HG02943 (cell line): ENCODE results near the gene SMAD6.

Experiments
- ATAC-seq: cut with Tn5 transposase; IDR thresholded peaks from one replicate; pipeline ENCODE4 v1.9.1; 2021; ENCODE audit warnings: mild to moderate bottlenecking, low read depth, moderate library complexity; ENCODE audit not compliant: unreplicated experiment

SMAD6 gene

GRCh38 chr15:66702035-66702786 lies at the start of gene SMAD6:
TSS of gene SMAD6 (plus strand) at chr15:66702236. CDS start at chr15:66703259, 1,023 bp downstream.
- ATAC-seq: peak; percentile 17

- no peak for ATAC-seq
Observed at GRCh38 chr15:66652806-66653205, 49.2 kb upstream of the SMAD6 start.

GRCh38 chr15:66653398-66653797 lies 48.6 kb upstream of the SMAD6 start:
- no peak for ATAC-seq

- ATAC-seq: no peak
Observed at GRCh38 chr15:66653852-66654251, 48.2 kb upstream of the SMAD6 start.

GRCh38 chr15:66654361-66654738 lies 47.7 kb upstream of the SMAD6 start:
- ATAC-seq: no peak

- no peak for ATAC-seq
Observed at GRCh38 chr15:66654739-66655375, 47.2 kb upstream of the SMAD6 start.

GRCh38 chr15:66655511-66655910 lies 46.5 kb upstream of the SMAD6 start:
- no peak for ATAC-seq

GRCh38 chr15:66655997-66656396 lies 46.0 kb upstream of the SMAD6 start:
- no peak for ATAC-seq

- ATAC-seq: no peak
Observed at GRCh38 chr15:66657185-66658020, 44.6 kb upstream of the SMAD6 start.

- no peak for ATAC-seq
Observed at GRCh38 chr15:66658044-66658443, 44.0 kb upstream of the SMAD6 start.

GRCh38 chr15:66658855-66659254 lies 43.2 kb upstream of the SMAD6 start:
- no peak for ATAC-seq

GRCh38 chr15:66659384-66659783 lies 42.7 kb upstream of the SMAD6 start:
- ATAC-seq: no peak

- no peak for ATAC-seq
Observed at GRCh38 chr15:66661432-66662096, 40.5 kb upstream of the SMAD6 start.

GRCh38 chr15:66662522-66662921 lies 39.5 kb upstream of the SMAD6 start:
- ATAC-seq: no peak

GRCh38 chr15:66663664-66664063 lies 38.4 kb upstream of the SMAD6 start:
- ATAC-seq: no peak

- ATAC-seq: no peak
Observed at GRCh38 chr15:66670175-66670574, 31.9 kb upstream of the SMAD6 start.

- ATAC-seq: no peak
Observed at GRCh38 chr15:66670762-66671580, 31.1 kb upstream of the SMAD6 start.

- ATAC-seq: no peak
Observed at GRCh38 chr15:66672867-66673266, 29.2 kb upstream of the SMAD6 start.

- no peak for ATAC-seq
Observed at GRCh38 chr15:66673410-66674322, 28.4 kb upstream of the SMAD6 start.
